SK-N-SH treated with all-trans-retinoic acid at 6 μM for 48 hours (cell line): ENCODE results near the gene RAB19.

ENCODE experiments used
- ATAC-seq: fragments of 200-7000 bp; cut with Tn5 transposase; 3 replicates; pipeline ENCODE4 v1.9.1; 2020; ENCODE audit warnings: mild to moderate bottlenecking, moderate library complexity
- ARNTL ChIP-seq: fragments of 450-650 bp; formaldehyde crosslinking; IDR thresholded peaks from 2 replicates; pipeline ENCODE4 v1.5.0; 2020; ENCODE audit warnings: low read depth, mild to moderate bottlenecking, moderate library complexity, borderline replicate concordance
- BACH2 ChIP-seq: fragments of 250-450 bp; sonication (Bioruptor Pico); IDR thresholded peaks from 2 replicates; pipeline ENCODE4 v1.9.0; 2021; ENCODE audit warnings: mild to moderate bottlenecking, borderline replicate concordance
- CSDC2 ChIP-seq: fragments of 250-450 bp; sonication (Bioruptor Pico); IDR thresholded peaks from 2 replicates; pipeline ENCODE4 v1.5.0; 2020; ENCODE audit warnings: mild to moderate bottlenecking, moderate library complexity
- CSRNP3 ChIP-seq: fragments of 250-450 bp; sonication (Bioruptor Pico); IDR thresholded peaks from 2 replicates; pipeline ENCODE4 v1.5.1; 2021; ENCODE audit warnings: mild to moderate bottlenecking, moderate library complexity
- ESRRG ChIP-seq: fragments of 250-450 bp; sonication (Bioruptor Pico); IDR thresholded peaks from 2 replicates; pipeline ENCODE4 v1.6.1; 2021; ENCODE audit warnings: mild to moderate bottlenecking
- GLIS3 ChIP-seq: fragments of 250-450 bp; sonication (Bioruptor Pico); IDR thresholded peaks from 2 replicates; pipeline ENCODE4 v1.5.0; 2020; ENCODE audit warnings: mild to moderate bottlenecking, moderate library complexity
- ISL1 ChIP-seq: fragments of 250-450 bp; sonication (Bioruptor Pico); IDR thresholded peaks from 2 replicates; pipeline ENCODE4 v2.1.2; 2022; ENCODE audit warnings: mild to moderate bottlenecking, moderate library complexity
- OSR1 ChIP-seq: fragments of 250-450 bp; sonication (Bioruptor Pico); IDR thresholded peaks from 2 replicates; pipeline ENCODE4 v1.8.0; 2022; ENCODE audit warnings: moderate library complexity, mild to moderate bottlenecking, inconsistent platforms
- PATZ1 ChIP-seq: fragments of 250-450 bp; sonication (Bioruptor Pico); IDR thresholded peaks from 2 replicates; pipeline ENCODE4 v1.8.0; 2020; ENCODE audit warnings: mild to moderate bottlenecking, moderate library complexity, borderline replicate concordance
- POU6F1 ChIP-seq: fragments of 250-450 bp; sonication (Bioruptor Pico); IDR thresholded peaks from 2 replicates; pipeline ENCODE4 v1.8.0; 2021; ENCODE audit warnings: low read depth, mild to moderate bottlenecking, moderate library complexity, borderline replicate concordance
- PPARA ChIP-seq: fragments of 250-450 bp; sonication (Bioruptor Pico); IDR thresholded peaks from 2 replicates; pipeline ENCODE4 v1.5.0; 2020; ENCODE audit warnings: mild to moderate bottlenecking, borderline replicate concordance
- RARB ChIP-seq: fragments of 250-450 bp; sonication (Bioruptor Pico); IDR thresholded peaks from 2 replicates; pipeline ENCODE4 v1.8.0; 2021; ENCODE audit warnings: mild to moderate bottlenecking, moderate library complexity
- SNAI2 ChIP-seq: fragments of 250-450 bp; sonication (Bioruptor Pico); IDR thresholded peaks from 2 replicates; pipeline ENCODE4 v1.5.0; 2020; ENCODE audit warnings: mild to moderate bottlenecking, moderate library complexity
- TOX ChIP-seq: fragments of 250-450 bp; sonication (Bioruptor Pico); IDR thresholded peaks from 2 replicates; pipeline ENCODE4 v1.8.0; 2021; ENCODE audit warnings: mild to moderate bottlenecking, moderate library complexity, borderline replicate concordance
- TSHZ2 ChIP-seq: fragments of 250-450 bp; sonication (Bioruptor Pico); IDR thresholded peaks from 2 replicates; pipeline ENCODE4 v1.5.0; 2020; ENCODE audit warnings: mild to moderate bottlenecking, moderate library complexity
- ZC3H10 ChIP-seq: fragments of 250-450 bp; sonication (Bioruptor Pico); IDR thresholded peaks from 2 replicates; pipeline ENCODE4 v1.5.1; 2021; ENCODE audit warnings: mild to moderate bottlenecking, moderate library complexity
- ZNF565 ChIP-seq: fragments of 450-650 bp; formaldehyde crosslinking; conservative IDR thresholded peaks from 2 replicates; pipeline ENCODE4 v1.5.0; 2020; ENCODE audit warnings: low read depth, mild to moderate bottlenecking, moderate library complexity
- ZNF70 ChIP-seq: fragments of 450-650 bp; formaldehyde crosslinking; IDR thresholded peaks from 2 replicates; pipeline ENCODE4 v1.5.0; 2020; ENCODE audit warnings: mild to moderate bottlenecking, moderate library complexity
- ZNF8 ChIP-seq: fragments of 450-650 bp; formaldehyde crosslinking; IDR thresholded peaks from 2 replicates; pipeline ENCODE4 v1.5.0; 2020; ENCODE audit warnings: mild to moderate bottlenecking, moderate library complexity

RAB19 gene

GRCh38 chr7:140360697-140361229 lies 43.1 kb upstream of the RAB19 start (continued):
- TF ChIP-seq TSHZ2 (CRISPR knock-in tag) (no peak), ISL1 (CRISPR knock-in tag) (no peak), CSRNP3 (no peak), ARNTL (no peak), TOX (CRISPR knock-in tag) (no peak), ZNF70 (CRISPR knock-in tag) (no peak), CSDC2 (CRISPR knock-in tag) (no peak), RARB (CRISPR knock-in tag) (no peak), ZNF565 (CRISPR knock-in tag) (no peak), ZNF8 (no peak)

GRCh38 chr7:140364819-140365218 lies 39.0 kb upstream of the RAB19 start:
- TF ChIP-seq ZNF70 (CRISPR knock-in tag): no peak
- TF ChIP-seq ZNF565 (CRISPR knock-in tag): no peak
- TF ChIP-seq TSHZ2 (CRISPR knock-in tag): no peak
- no peak for TF ChIP-seq TOX (CRISPR knock-in tag)
- TF ChIP-seq GLIS3 (CRISPR knock-in tag): no peak
- no peak for TF ChIP-seq POU6F1
- no peak for TF ChIP-seq ZC3H10
- no peak for TF ChIP-seq ISL1 (CRISPR knock-in tag)
- TF ChIP-seq PATZ1 (CRISPR knock-in tag): no peak
- no peak for TF ChIP-seq ZNF8
- no peak for TF ChIP-seq RARB (CRISPR knock-in tag)
- TF ChIP-seq CSDC2 (CRISPR knock-in tag): no peak
- TF ChIP-seq ESRRG: no peak
- no peak for TF ChIP-seq CSRNP3
- TF ChIP-seq ARNTL: no peak
- TF ChIP-seq PPARA: no peak
- no peak for TF ChIP-seq OSR1
- no peak; the same call in 2 of the 3 replicates for ATAC-seq

- ATAC-seq: no peak
- TF ChIP-seq SNAI2: no peak
- no peak for TF ChIP-seq BACH2 (CRISPR knock-in tag)
- no peak for TF ChIP-seq CSDC2 (CRISPR knock-in tag)
- no peak for TF ChIP-seq CSRNP3
- TF ChIP-seq, all 23 proteins: peak for 0
Measured at GRCh38 chr7:140367528-140367927, 36.3 kb upstream of the RAB19 start.
